ENCODE measurements around the gene E2F3. TPM values are rescaled to one million over a fixed set of nuclear protein-coding genes. Genes with fewer than 3 reads are reported as not detected.

The E2F3 gene
- total RNA-seq, 4 donors from 2014 or later, result 5.4 to 7.1 (median 6.1) TPM

DNA sequence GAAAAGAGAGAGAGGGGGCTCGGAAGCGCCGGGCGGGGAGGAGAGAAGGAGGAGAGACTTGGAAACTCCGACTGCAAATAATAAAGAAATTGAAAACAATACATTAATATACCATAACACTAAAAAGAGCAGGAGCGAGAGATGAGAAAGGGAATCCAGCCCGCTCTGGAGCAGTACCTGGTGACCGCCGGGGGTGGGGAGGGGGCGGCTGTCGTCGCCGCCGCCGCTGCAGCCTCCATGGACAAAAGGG lies 338 bp downstream of the E2F3 start:
- H3K27ac ChIP-seq, result peak overlapping the region; percentile 93 to 95 (median 94)
- no peaks in the 10 kb centered on the region for H3K9me3 ChIP-seq
- no peak for DNase-seq
- WGBS, 2 donors, result 0 to 1% methylated on average over 6 to 13 of the region's 15 CpGs
- H3K4me3 ChIP-seq, result peak overlapping the region; percentile 71 to 93 (median 86)
- no peaks in the 10 kb centered on the region for H3K27me3 ChIP-seq
- peaks cover 0 to 29% (median 0%) of the 10 kb centered on the region in 3 donors for H3K4me1 ChIP-seq
- TF ChIP-seq, protein P1, sequence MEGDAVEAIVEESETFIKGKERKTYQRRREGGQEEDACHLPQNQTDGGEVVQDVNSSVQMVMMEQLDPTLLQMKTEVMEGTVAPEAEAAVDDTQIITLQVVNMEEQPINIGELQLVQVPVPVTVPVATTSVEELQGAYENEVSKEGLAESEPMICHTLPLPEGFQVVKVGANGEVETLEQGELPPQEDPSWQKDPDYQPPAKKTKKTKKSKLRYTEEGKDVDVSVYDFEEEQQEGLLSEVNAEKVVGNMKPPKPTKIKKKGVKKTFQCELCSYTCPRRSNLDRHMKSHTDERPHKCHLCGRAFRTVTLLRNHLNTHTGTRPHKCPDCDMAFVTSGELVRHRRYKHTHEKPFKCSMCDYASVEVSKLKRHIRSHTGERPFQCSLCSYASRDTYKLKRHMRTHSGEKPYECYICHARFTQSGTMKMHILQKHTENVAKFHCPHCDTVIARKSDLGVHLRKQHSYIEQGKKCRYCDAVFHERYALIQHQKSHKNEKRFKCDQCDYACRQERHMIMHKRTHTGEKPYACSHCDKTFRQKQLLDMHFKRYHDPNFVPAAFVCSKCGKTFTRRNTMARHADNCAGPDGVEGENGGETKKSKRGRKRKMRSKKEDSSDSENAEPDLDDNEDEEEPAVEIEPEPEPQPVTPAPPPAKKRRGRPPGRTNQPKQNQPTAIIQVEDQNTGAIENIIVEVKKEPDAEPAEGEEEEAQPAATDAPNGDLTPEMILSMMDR (IDR thresholded peaks at IDR 0.05), result no peak
- no peak for TF ChIP-seq POLR2A (IDR thresholded peaks at IDR 0.05)
- H3K36me3 ChIP-seq, result peaks cover 0 to 8% (median 0%) of the 10 kb centered on the region in 3 donors
- intact Hi-C loops (cut with DNase I), result loop anchor here (5.0 kb wide), 1 partner anchor 130 kb away; the partner anchor contains the start of gene CDKAL1

DNA sequence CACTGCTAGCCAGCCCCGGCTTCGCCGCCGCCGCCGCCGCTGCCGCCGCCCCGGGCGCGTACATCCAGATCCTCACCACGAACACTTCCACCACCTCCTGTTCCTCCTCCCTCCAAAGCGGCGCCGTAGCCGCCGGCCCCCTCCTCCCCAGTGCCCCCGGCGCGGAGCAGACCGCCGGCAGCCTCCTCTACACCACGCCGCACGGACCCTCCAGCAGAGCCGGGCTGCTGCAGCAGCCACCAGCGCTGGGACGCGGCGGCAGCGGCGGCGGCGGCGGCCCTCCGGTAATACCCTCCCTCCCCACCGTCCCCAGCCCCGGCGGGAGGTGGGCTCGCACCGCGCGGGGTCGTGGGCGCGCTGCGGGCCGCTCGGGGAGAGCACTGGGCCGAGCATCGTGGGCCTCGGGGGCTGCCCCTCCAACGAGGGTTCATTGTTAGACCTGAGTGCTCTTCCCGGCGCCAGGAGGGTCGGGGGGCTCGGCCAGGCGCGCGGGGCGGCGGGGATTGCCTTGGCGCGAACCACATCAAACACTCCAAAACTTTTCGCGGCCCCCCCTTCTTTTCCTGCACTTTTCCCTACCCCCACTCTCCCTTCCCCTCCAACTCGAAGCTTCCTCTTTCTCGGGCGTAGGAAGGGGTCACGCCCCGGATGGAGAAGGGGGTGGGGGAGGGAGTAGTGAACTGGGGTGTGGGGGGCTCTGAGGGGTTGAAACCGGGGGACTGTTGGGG lies 827 bp downstream of the E2F3 start:
- 0 to 3% methylated on average over 8 to 11 of the region's 73 CpGs for WGBS, 2 donors
- Histone ChIP-seq H3K9me3 (no peaks in the 10 kb centered on the region), H3K4me3 (peak overlapping the region; percentile 71 to 93 (median 86)), H3K4me1 (peaks cover 0 to 29% (median 0%) of the 10 kb centered on the region in 3 donors), H3K27ac (peak overlapping the region; percentile 93 to 95 (median 94)), H3K36me3 (peaks cover 0 to 8% (median 0%) of the 10 kb centered on the region in 3 donors), H3K27me3 (no peaks in the 10 kb centered on the region)
- intact Hi-C loops (cut with DNase I), result loop anchor here (5.0 kb wide), 1 partner anchor 130 kb away; the partner anchor contains the start of gene CDKAL1
- peak; percentile 34 for DNase-seq
- TF ChIP-seq, protein P1 (IDR thresholded peaks at IDR 0.05), result no peak
- TF ChIP-seq POLR2A (IDR thresholded peaks at IDR 0.05), result no peak

- WGBS, 2 donors, result no CpG with 5 or more reads among the region's 72 CpGs
- Histone ChIP-seq H3K4me1 (peaks cover 0 to 29% (median 0%) of the 10 kb centered on the region in 3 donors), H3K27ac (peak overlapping the region; percentile 93 to 95 (median 94)), H3K4me3 (peak overlapping the region; percentile 71 to 93 (median 86)), H3K36me3 (peaks cover 0 to 8% (median 0%) of the 10 kb centered on the region in 3 donors), H3K27me3 (no peaks in the 10 kb centered on the region), H3K9me3 (no peaks in the 10 kb centered on the region)
- peak; percentile 56 for DNase-seq
- TF ChIP-seq POLR2A (IDR thresholded peaks at IDR 0.05), result peak in 2 of 4 donors; percentile 23 to 58
- TF ChIP-seq, protein P1 (IDR thresholded peaks at IDR 0.05), result no peak
- intact Hi-C loops (cut with DNase I), result loop anchor here (5.0 kb wide), 1 partner anchor 129 kb away; the partner anchor contains the start of gene CDKAL1
These were observed 1.5 kb downstream of the E2F3 start for GRCh38 chr6:20403070-20403765.

GRCh38 chr6:20403766-20404640 lies 2.3 kb downstream of the E2F3 start:
- no peak for DNase-seq
- Histone ChIP-seq H3K27ac (peak overlapping the region; percentile 93 to 95 (median 94)), H3K36me3 (peaks cover 0 to 8% (median 0%) of the 10 kb centered on the region in 3 donors), H3K9me3 (no peaks in the 10 kb centered on the region), H3K4me1 (peaks cover 0 to 32% (median 0%) of the 10 kb centered on the region in 3 donors), H3K27me3 (no peaks in the 10 kb centered on the region), H3K4me3 (peak overlapping the region; percentile 71 to 93 (median 86))
- TF ChIP-seq POLR2A (IDR thresholded peaks at IDR 0.05), result no peak
- TF ChIP-seq, protein P1 (IDR thresholded peaks at IDR 0.05), result no peak
- intact Hi-C loops (cut with DNase I), result loop anchor here (5.0 kb wide), 1 partner anchor 128 kb away; the partner anchor contains the start of gene CDKAL1
- 2% methylated on average over 21 to 22 of the region's 38 CpGs for WGBS, 2 donors
